HEK293 (cell line): ENCODE data around the gene ITGA3.

ENCODE experiments used
- CTCF ChIA-PET: fragments of 350-600 bp; formaldehyde crosslinking; extraction: SDS; loops from one replicate; lab custom pipeline; 2021; ENCODE audit warnings: antibody characterized with exemption; lab: Yijun Ruan, JAX
- POLR2A ChIA-PET: fragments of 300-600 bp; formaldehyde crosslinking; extraction: SDS; loops from one replicate; lab custom pipeline; 2020; ENCODE audit warnings: antibody characterized with exemption, inconsistent platforms; lab: Yijun Ruan, JAX
- H3K27ac ChIP-seq: fragments of 200-500 bp; sonication (Bioruptor generic); 2 replicates; pipeline ENCODE4 v1.5.1; 2014; ENCODE audit warnings: low read depth, low read length, control low read depth, inconsistent platforms; ENCODE audit errors: extremely low read depth
- H3K36me3 ChIP-seq, 2 experiments: fragments of 200-500 bp in 1 of 2; sonication (Bioruptor generic) in 1 of 2; 1 replicate in 1 of 2; 2 replicates in 1 of 2; pipeline ENCODE4 v1.5.1; 2014 to 2017; ENCODE audit warnings: inconsistent platforms in 2 of 2, low read length in 2 of 2; ENCODE audit not compliant: control insufficient read depth in 2 of 2, insufficient read depth in 1 of 2
- H3K4me1 ChIP-seq: fragments of 200-500 bp; sonication (Bioruptor generic); 2 replicates; pipeline ENCODE4 v1.5.1; 2014; ENCODE audit warnings: mild to moderate bottlenecking, low read length, inconsistent platforms; ENCODE audit not compliant: control insufficient read depth, insufficient read depth
- H3K4me3 ChIP-seq: 2 replicates; pipeline ENCODE4 v1.5.1; 2011; ENCODE audit warnings: low read depth, mild to moderate bottlenecking, control low read depth, low read length, moderate library complexity
- H3K9me3 ChIP-seq: fragments of 200-500 bp; sonication (Bioruptor generic); 2 replicates; pipeline ENCODE4 v1.5.1; 2014; ENCODE audit warnings: low read depth, low read length, inconsistent platforms; ENCODE audit not compliant: control insufficient read depth, insufficient read depth
- MEIS1 ChIP-seq: sonication (generic); formaldehyde crosslinking; IDR thresholded peaks from 2 replicates; pipeline ENCODE4 v1.8.1; 2022; ENCODE audit warnings: missing genetic modification reagents, mild to moderate bottlenecking, borderline replicate concordance
- PRDM10 ChIP-seq: fragments of 450-650 bp; formaldehyde crosslinking; IDR thresholded peaks from 2 replicates; pipeline ENCODE4 v1.5.1; 2016; ENCODE audit warnings: missing biosample characterization, missing genetic modification characterization
- YY2 ChIP-seq: fragments of 450-650 bp; formaldehyde crosslinking; IDR thresholded peaks from 2 replicates; pipeline ENCODE4 v1.5.1; 2016; ENCODE audit warnings: missing biosample characterization, missing genetic modification characterization
- ZNF169 ChIP-seq: fragments of 450-650 bp; formaldehyde crosslinking; IDR thresholded peaks from 2 replicates; pipeline ENCODE4 v1.5.1; 2016; ENCODE audit warnings: missing biosample characterization, missing genetic modification characterization
- ZNF174 ChIP-seq: fragments of 450-650 bp; formaldehyde crosslinking; IDR thresholded peaks from 2 replicates; pipeline ENCODE4 v1.5.0; 2017; ENCODE audit warnings: missing biosample characterization, mild to moderate bottlenecking, missing genetic modification characterization
- ZNF211 ChIP-seq: fragments of 450-650 bp; formaldehyde crosslinking; IDR thresholded peaks from 2 replicates; pipeline ENCODE4 v1.5.1; 2016; ENCODE audit warnings: low read depth, missing biosample characterization, missing genetic modification characterization
- ZNF24 ChIP-seq: fragments of 450-650 bp; formaldehyde crosslinking; IDR thresholded peaks from 2 replicates; pipeline ENCODE4 v1.5.1; 2016; ENCODE audit warnings: missing biosample characterization, missing genetic modification characterization
- ZNF354C ChIP-seq: fragments of 450-650 bp; formaldehyde crosslinking; IDR thresholded peaks from 2 replicates; pipeline ENCODE4 v1.5.1; 2016; ENCODE audit warnings: missing biosample characterization, missing genetic modification characterization, low read depth, borderline replicate concordance
- ZNF394 ChIP-seq: fragments of 450-650 bp; formaldehyde crosslinking; IDR thresholded peaks from 2 replicates; pipeline ENCODE4 v1.5.1; 2016; ENCODE audit warnings: missing biosample characterization, missing genetic modification characterization, mild to moderate bottlenecking, moderate library complexity, borderline replicate concordance
- ZNF488 ChIP-seq: fragments of 450-650 bp; formaldehyde crosslinking; IDR thresholded peaks from 2 replicates; pipeline ENCODE4 v1.5.1; 2016; ENCODE audit warnings: missing biosample characterization, missing genetic modification characterization
- ZNF558 ChIP-seq: fragments of 450-650 bp; formaldehyde crosslinking; IDR thresholded peaks from 2 replicates; pipeline ENCODE4 v1.5.1; 2016; ENCODE audit warnings: missing biosample characterization, missing genetic modification characterization
- ZNF654 ChIP-seq: fragments of 450-650 bp; formaldehyde crosslinking; IDR thresholded peaks from 2 replicates; pipeline ENCODE4 v1.5.1; 2016; ENCODE audit warnings: low read depth, missing biosample characterization, missing genetic modification characterization
- ZNF670 ChIP-seq: fragments of 450-650 bp; formaldehyde crosslinking; IDR thresholded peaks from 2 replicates; pipeline ENCODE4 v1.5.1; 2016; ENCODE audit warnings: missing biosample characterization, missing genetic modification characterization, low read depth
- ZNF704 ChIP-seq: fragments of 450-650 bp; formaldehyde crosslinking; IDR thresholded peaks from 2 replicates; pipeline ENCODE4 v1.5.1; 2016; ENCODE audit warnings: missing biosample characterization, missing genetic modification characterization
- ZNF837 ChIP-seq: fragments of 450-650 bp; formaldehyde crosslinking; IDR thresholded peaks from 2 replicates; pipeline ENCODE4 v1.5.1; 2016; ENCODE audit warnings: missing biosample characterization, missing genetic modification characterization

The ITGA3 gene

GRCh38 chr17:50021681-50022370 lies 34.1 kb upstream of the ITGA3 start:
- POLR2A ChIA-PET = no interaction called here

GRCh38 chr17:50022463-50023130 lies 33.3 kb upstream of the ITGA3 start:
- no peak overlapping the region for H3K27ac ChIP-seq
- POLR2A ChIA-PET = no interaction called here
- no peaks in the 10 kb centered on the region for H3K9me3 ChIP-seq
- CTCF ChIA-PET = interaction anchor here (0.7 to 2.1 kb wide), 3 partner anchors 23 to 72 kb away, joined by 3 to 10 read pairs (median 5); partner anchors contain the start of gene PDK2
- H3K4me3 ChIP-seq = no peak overlapping the region
- H3K4me1 ChIP-seq = no peaks in the 10 kb centered on the region
- H3K36me3 ChIP-seq = no peaks in the 10 kb centered on the region
- no peak for TF ChIP-seq ZNF354C (tag by site-specific recombination)
- TF ChIP-seq PRDM10 (tag by site-specific recombination) = no peak
- TF ChIP-seq ZNF211 (tag by site-specific recombination) = no peak
- TF ChIP-seq YY2 (tag by site-specific recombination) = no peak
- no peak for TF ChIP-seq MEIS1 (CRISPR knock-in tag)
- TF ChIP-seq ZNF169 (tag by site-specific recombination) = no peak
- TF ChIP-seq ZNF488 (tag by site-specific recombination) = no peak
- no peak for TF ChIP-seq ZNF174 (tag by site-specific recombination)
- TF ChIP-seq ZNF670 (tag by site-specific recombination) = no peak
- TF ChIP-seq ZNF654 = no peak
- TF ChIP-seq ZNF704 = no peak
- TF ChIP-seq ZNF394 (tag by site-specific recombination) = no peak

More at GRCh38 chr17:50021681-50022370, 34.1 kb upstream of the ITGA3 start:
- Histone ChIP-seq H3K27ac (no peak overlapping the region), H3K4me1 (no peaks in the 10 kb centered on the region), H3K9me3 (no peaks in the 10 kb centered on the region), H3K4me3 (no peak overlapping the region), H3K36me3 (no peaks in the 10 kb centered on the region)
- CTCF ChIA-PET = interaction anchor here (0.7 to 3.6 kb wide), 7 partner anchors 23 to 298 kb away, joined by 3 to 22 read pairs (median 5); partner anchors contain the start of genes DLX3 and PDK2
- TF ChIP-seq ZNF24 (tag by site-specific recombination) (peak; percentile 50; the same call in 1 of the 2 replicates), ZNF558 (tag by site-specific recombination) (no peak)

GRCh38 chr17:50023520-50023919 lies 32.4 kb upstream of the ITGA3 start:
- ChIA-PET CTCF (no interaction called here), POLR2A (no interaction called here)
- Histone ChIP-seq H3K36me3 (no peaks in the 10 kb centered on the region), H3K27ac (no peak overlapping the region), H3K4me3 (no peak overlapping the region), H3K9me3 (no peaks in the 10 kb centered on the region), H3K4me1 (no peaks in the 10 kb centered on the region)
- TF ChIP-seq ZNF837 (tag by site-specific recombination) = no peak
